ENCODE measurements around the gene ARHGAP25. TPM values are rescaled to one million over a fixed set of nuclear protein-coding genes. Genes with fewer than 3 reads are reported as not detected.
A peak's percentile ranks its signal among the peaks of the same experiment; 100 is the strongest.

Gene ARHGAP25
- total and polyA plus RNA-seq, 10 of the 15 experiments (the other 5 are each of a cell fraction or from before 2014, with no cell fraction given), result 0.15 to 1.0 (median 0.46) TPM

DNA sequence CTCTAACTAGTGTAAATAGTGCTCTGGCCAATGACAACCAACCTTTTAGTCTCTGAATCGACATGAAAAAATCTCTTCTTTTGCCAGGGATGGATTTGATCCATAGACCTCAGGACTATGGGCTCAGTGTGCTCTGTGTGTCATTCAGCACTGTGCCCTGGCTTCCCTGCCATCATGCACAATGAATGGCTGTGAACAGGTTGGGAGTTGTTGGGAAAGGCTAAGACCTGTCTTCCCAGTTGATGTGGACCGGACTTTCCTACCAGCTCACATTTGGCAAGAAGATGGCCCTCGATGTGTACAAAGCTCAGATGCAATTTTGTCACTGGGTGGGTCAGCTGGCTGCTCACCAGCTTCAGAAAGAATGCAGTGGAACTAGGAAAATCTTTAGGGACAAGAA, 26.0 kb upstream of the ARHGAP25 start (continued):
- TF ChIP-seq, protein P1, sequence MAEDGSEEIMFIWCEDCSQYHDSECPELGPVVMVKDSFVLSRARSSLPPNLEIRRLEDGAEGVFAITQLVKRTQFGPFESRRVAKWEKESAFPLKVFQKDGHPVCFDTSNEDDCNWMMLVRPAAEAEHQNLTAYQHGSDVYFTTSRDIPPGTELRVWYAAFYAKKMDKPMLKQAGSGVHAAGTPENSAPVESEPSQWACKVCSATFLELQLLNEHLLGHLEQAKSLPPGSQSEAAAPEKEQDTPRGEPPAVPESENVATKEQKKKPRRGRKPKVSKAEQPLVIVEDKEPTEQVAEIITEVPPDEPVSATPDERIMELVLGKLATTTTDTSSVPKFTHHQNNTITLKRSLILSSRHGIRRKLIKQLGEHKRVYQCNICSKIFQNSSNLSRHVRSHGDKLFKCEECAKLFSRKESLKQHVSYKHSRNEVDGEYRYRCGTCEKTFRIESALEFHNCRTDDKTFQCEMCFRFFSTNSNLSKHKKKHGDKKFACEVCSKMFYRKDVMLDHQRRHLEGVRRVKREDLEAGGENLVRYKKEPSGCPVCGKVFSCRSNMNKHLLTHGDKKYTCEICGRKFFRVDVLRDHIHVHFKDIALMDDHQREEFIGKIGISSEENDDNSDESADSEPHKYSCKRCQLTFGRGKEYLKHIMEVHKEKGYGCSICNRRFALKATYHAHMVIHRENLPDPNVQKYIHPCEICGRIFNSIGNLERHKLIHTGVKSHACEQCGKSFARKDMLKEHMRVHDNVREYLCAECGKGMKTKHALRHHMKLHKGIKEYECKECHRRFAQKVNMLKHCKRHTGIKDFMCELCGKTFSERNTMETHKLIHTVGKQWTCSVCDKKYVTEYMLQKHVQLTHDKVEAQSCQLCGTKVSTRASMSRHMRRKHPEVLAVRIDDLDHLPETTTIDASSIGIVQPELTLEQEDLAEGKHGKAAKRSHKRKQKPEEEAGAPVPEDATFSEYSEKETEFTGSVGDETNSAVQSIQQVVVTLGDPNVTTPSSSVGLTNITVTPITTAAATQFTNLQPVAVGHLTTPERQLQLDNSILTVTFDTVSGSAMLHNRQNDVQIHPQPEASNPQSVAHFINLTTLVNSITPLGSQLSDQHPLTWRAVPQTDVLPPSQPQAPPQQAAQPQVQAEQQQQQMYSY (CRISPR knock-in tag; IDR thresholded peaks at IDR 0.05), result no peak
- TF ChIP-seq BCL11A (IDR thresholded peaks at IDR 0.05; ENCODE audit: low read depth, low read length), result no peak
- TF ChIP-seq E4F1 (IDR thresholded peaks at IDR 0.05; ENCODE audit: borderline replicate concordance, partially characterized antibody), result no peak

DNA sequence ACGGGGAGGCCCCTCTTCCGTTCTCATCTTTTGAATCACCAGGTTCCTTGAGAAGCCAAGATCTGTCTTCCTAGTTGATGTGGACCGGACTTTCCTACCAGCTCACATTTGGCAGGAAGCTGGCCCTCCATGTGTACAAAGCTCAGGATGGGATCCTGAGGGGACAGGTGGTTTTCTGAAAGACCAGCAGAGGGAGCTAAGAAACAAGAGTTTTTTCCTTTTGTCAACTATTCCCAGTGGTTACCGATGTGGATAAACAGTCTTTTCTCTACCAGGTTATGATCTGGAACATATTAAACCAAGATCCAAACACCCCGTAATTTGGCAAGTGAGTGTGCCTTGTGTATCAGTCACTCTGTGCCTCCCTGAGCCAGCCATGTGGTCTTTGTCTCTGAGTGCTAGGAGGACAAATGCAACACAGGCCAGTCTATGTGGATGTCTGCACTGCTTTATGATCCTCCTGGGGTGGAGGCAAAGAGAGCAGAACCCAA, 25.1 kb upstream of the ARHGAP25 start:
- CTCF ChIA-PET, result interaction anchor here (0.7 to 9.9 kb wide), 52 partner anchors 9 to 452 kb away, joined by 3 to 173 read pairs (median 4); partner anchors contain the start of genes APLF, ARHGAP25 and FBXO48
- no peak for FAIRE-seq
- under 1% methylated on average over 5 of the region's 5 CpGs for WGBS (ENCODE audit: insufficient coverage, insufficient replicate concordance, low lambda C conversion rate, missing lambda C conversion rate)
- no peak overlapping the region for H3K4me2 ChIP-seq (ENCODE audit: control insufficient read depth, insufficient read depth)
- RAD21 ChIA-PET (ENCODE audit: unreplicated experiment), result interaction anchor here (0.7 to 1.7 kb wide), 17 partner anchors 9 to 246 kb away, joined by 3 to 13 read pairs (median 5); partner anchors contain the start of gene ARHGAP25
- BruUV-seq (replicated peaks), result no TSS peak
- in situ Hi-C loops (cut with MboI), result loop anchor here (5.0 kb wide), 2 partner anchors 213 to 247 kb away; no protein-coding TSS in a partner anchor
- TF ChIP-seq, protein P2, sequence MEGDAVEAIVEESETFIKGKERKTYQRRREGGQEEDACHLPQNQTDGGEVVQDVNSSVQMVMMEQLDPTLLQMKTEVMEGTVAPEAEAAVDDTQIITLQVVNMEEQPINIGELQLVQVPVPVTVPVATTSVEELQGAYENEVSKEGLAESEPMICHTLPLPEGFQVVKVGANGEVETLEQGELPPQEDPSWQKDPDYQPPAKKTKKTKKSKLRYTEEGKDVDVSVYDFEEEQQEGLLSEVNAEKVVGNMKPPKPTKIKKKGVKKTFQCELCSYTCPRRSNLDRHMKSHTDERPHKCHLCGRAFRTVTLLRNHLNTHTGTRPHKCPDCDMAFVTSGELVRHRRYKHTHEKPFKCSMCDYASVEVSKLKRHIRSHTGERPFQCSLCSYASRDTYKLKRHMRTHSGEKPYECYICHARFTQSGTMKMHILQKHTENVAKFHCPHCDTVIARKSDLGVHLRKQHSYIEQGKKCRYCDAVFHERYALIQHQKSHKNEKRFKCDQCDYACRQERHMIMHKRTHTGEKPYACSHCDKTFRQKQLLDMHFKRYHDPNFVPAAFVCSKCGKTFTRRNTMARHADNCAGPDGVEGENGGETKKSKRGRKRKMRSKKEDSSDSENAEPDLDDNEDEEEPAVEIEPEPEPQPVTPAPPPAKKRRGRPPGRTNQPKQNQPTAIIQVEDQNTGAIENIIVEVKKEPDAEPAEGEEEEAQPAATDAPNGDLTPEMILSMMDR (IDR thresholded peaks at IDR 0.05 in 2 of 3, conservative IDR thresholded peaks at IDR 0.05 in 1 of 3; ENCODE audit: control insufficient read depth in 2 of 3, extremely low read depth in 1 of 3, insufficient read depth in 1 of 3, low read depth in 3 of 3, low read length in 3 of 3), result peak; percentile 61 to 66 (median 61)
- TF ChIP-seq ZZZ3 (IDR thresholded peaks at IDR 0.05; ENCODE audit: control insufficient read depth, insufficient read length, low read depth) (no peak), RFX5 (IDR thresholded peaks at IDR 0.05; ENCODE audit: low read depth, low read length) (no peak), RUNX3 (IDR thresholded peaks at IDR 0.05; ENCODE audit: low read length) (0 out of 2 replicates have a peak, but pooled peaks have one; percentile 23), ZSCAN29 (IDR thresholded peaks at IDR 0.05) (no peak), SMC3 (IDR thresholded peaks at IDR 0.05; ENCODE audit: borderline replicate concordance, low read length) (peak; percentile 61; the same call in 1 of the 2 replicates), RAD21 (IDR thresholded peaks at IDR 0.05; ENCODE audit: insufficient read depth, low read depth, low read length) (peak; percentile 63), PML (IDR thresholded peaks at IDR 0.05; ENCODE audit: low read length) (no peak)
- POLR2A ChIA-PET, result interaction anchor here (0.9 kb wide), 1 partner anchor 242 kb away, joined by 3 read pairs; the partner anchor contains the start of genes APLF and FBXO48
- peaks cover 5% of the 10 kb centered on the region; the same call in 1 of the 2 replicates for H3K4me1 ChIP-seq (ENCODE audit: control insufficient read depth, insufficient read depth, low read length)
- intact Hi-C loops (cut with micrococcal nuclease; ENCODE audit: unreplicated experiment), result loop anchor here (1.0 to 2.0 kb wide), 3 partner anchors 128 to 215 kb away; no protein-coding TSS in a partner anchor
- ATAC-seq, result peak; percentile 78
- no peaks in the 10 kb centered on the region for H3K36me3 ChIP-seq (ENCODE audit: control insufficient read depth in 2 of 2, insufficient read depth in 2 of 2, low read length in 1 of 2)
- H2AFZ ChIP-seq (ENCODE audit: control insufficient read depth, low read depth, low read length), result no peak overlapping the region
- H3K4me3 ChIP-seq, result no peak overlapping the region
- SMC1A ChIA-PET (ENCODE audit: uncharacterized antibody, unreplicated experiment), result interaction anchor here (0.6 to 4.5 kb wide), 21 partner anchors 10 to 549 kb away, joined by 3 to 23 read pairs (median 4); partner anchors contain the start of genes APLF and FBXO48
- no peaks in the 10 kb centered on the region for H4K20me1 ChIP-seq (ENCODE audit: control insufficient read depth, insufficient read depth)
- DNase-seq (ENCODE audit: low read depth, low spot score), result no peak
- no peak overlapping the region for H3K9ac ChIP-seq (ENCODE audit: control insufficient read depth, insufficient read depth, low read length)
- no peaks in the 10 kb centered on the region for H3K9me3 ChIP-seq (replicated peaks; ENCODE audit: control insufficient read depth, insufficient read depth, low read length)
- no peaks in the 10 kb centered on the region for H3K79me2 ChIP-seq (ENCODE audit: control insufficient read depth, insufficient read depth, low read length)
- no peaks in the 10 kb centered on the region; a peak in 2 of 4 replicates for H3K27me3 ChIP-seq (replicated peaks in 1 of 2; ENCODE audit: control insufficient read depth in 2 of 2, insufficient read depth in 2 of 2, low read length in 1 of 2)
- H3K27ac ChIP-seq (ENCODE audit: control insufficient read depth, insufficient read depth), result no peak overlapping the region

All from GM12878 (cell line).